Osteoblast (primary cell): ENCODE results near the gene GAST. TPM values are rescaled to one million over a fixed set of nuclear protein-coding genes. Genes with fewer than 3 reads are reported as not detected.

Experiments used
- DNase-seq: peaks from one replicate; pipeline ENCODE4 v3.0.0; 2011; ENCODE audit warnings: low spot score, mixed read lengths; ENCODE audit not compliant: insufficient read length; ENCODE audit errors: missing footprints
- H2AFZ ChIP-seq: 2 replicates; pipeline ENCODE4 v1.6.0; 2011; ENCODE audit warnings: mild to moderate bottlenecking, low read length
- H3K27ac ChIP-seq: 2 replicates; pipeline ENCODE4 v1.5.1; 2011; ENCODE audit warnings: mild to moderate bottlenecking, low read depth, low read length, moderate library complexity
- H3K27me3 ChIP-seq: 2 replicates; pipeline ENCODE4 v1.6.0; 2012; ENCODE audit warnings: mild to moderate bottlenecking, control low read depth, inconsistent platforms, low read length, moderate library complexity; ENCODE audit not compliant: insufficient read depth
- H3K36me3 ChIP-seq: 2 replicates; pipeline ENCODE4 v1.5.1; 2011; ENCODE audit warnings: mild to moderate bottlenecking, low read length, control low read depth, moderate library complexity; ENCODE audit not compliant: insufficient read depth
- H3K4me1 ChIP-seq: 2 replicates; pipeline ENCODE4 v1.5.1; 2011; ENCODE audit warnings: mild to moderate bottlenecking, low read length, control low read depth, moderate library complexity; ENCODE audit not compliant: insufficient read depth
- H3K4me2 ChIP-seq: 2 replicates; pipeline ENCODE4 v1.6.0; 2011; ENCODE audit warnings: mild to moderate bottlenecking, low read length; ENCODE audit not compliant: insufficient read depth
- H3K4me3 ChIP-seq: fragments of 200-600 bp; sonication (generic); 3 replicates; pipeline ENCODE4 v1.5.1; 2012; ENCODE audit warnings: mild to moderate bottlenecking, low read length, inconsistent platforms; ENCODE audit not compliant: insufficient read depth
- H3K79me2 ChIP-seq: 2 replicates; pipeline ENCODE4 v1.6.0; 2012; ENCODE audit warnings: mild to moderate bottlenecking, low read length, control low read depth, inconsistent platforms; ENCODE audit not compliant: insufficient read depth
- H3K9me3 ChIP-seq: 2 replicates; pipeline ENCODE4 v1.5.1; 2011; ENCODE audit warnings: low read depth, low read length, control low read depth
- H4K20me1 ChIP-seq: 2 replicates; pipeline ENCODE4 v1.6.0; 2012; ENCODE audit warnings: mild to moderate bottlenecking, low read length, control low read depth; ENCODE audit not compliant: insufficient read depth
- total RNA-seq: library from RNA; depleted of rRNA; stranded (reverse); fragments of >200 nt; gene quantifications from 2 replicates; pipeline ENCODE4 v1.2.3, GENCODE V29; 2012
- TF ChIP-seq, protein P1 (sequence below): IDR thresholded peaks from 2 replicates; pipeline ENCODE4 v1.5.1; 2011; ENCODE audit warnings: mild to moderate bottlenecking, low read depth, low read length, moderate library complexity; ENCODE audit errors: extremely low read depth

The GAST gene
- total RNA-seq, 1 donor, result not detected

DNA sequence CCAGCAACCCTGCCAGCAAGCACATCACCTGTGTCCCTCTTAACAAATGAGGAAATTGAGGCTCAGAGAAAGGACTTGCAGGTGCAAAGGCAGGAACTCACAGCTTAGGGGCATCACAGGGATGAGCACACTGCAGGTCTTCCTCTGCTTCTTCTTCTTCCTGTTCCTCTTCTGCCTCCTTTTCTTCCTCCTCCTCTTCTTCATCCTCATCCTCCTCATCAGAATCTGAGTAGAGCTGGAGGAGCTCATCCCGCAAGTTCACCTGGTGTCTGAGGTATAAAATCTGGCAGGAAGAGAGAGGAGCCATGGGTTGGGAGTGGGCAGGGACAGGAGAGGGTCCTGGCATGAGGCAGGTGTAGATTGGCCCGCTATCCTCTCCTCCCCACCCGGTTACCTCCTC, 19.7 kb downstream of the GAST start:
- H4K20me1 ChIP-seq, result no peaks in the 10 kb centered on the region
- no peak for DNase-seq
- H3K9me3 ChIP-seq, result no peaks in the 10 kb centered on the region
- H3K36me3 ChIP-seq, result no peaks in the 10 kb centered on the region
- H3K79me2 ChIP-seq, result no peaks in the 10 kb centered on the region
- H3K4me3 ChIP-seq, result no peak overlapping the region
- H3K4me2 ChIP-seq, result no peak overlapping the region
- H3K27me3 ChIP-seq, result peaks cover 54% of the 10 kb centered on the region
- H3K4me1 ChIP-seq, result peaks cover 4% of the 10 kb centered on the region
- TF ChIP-seq, protein P1, sequence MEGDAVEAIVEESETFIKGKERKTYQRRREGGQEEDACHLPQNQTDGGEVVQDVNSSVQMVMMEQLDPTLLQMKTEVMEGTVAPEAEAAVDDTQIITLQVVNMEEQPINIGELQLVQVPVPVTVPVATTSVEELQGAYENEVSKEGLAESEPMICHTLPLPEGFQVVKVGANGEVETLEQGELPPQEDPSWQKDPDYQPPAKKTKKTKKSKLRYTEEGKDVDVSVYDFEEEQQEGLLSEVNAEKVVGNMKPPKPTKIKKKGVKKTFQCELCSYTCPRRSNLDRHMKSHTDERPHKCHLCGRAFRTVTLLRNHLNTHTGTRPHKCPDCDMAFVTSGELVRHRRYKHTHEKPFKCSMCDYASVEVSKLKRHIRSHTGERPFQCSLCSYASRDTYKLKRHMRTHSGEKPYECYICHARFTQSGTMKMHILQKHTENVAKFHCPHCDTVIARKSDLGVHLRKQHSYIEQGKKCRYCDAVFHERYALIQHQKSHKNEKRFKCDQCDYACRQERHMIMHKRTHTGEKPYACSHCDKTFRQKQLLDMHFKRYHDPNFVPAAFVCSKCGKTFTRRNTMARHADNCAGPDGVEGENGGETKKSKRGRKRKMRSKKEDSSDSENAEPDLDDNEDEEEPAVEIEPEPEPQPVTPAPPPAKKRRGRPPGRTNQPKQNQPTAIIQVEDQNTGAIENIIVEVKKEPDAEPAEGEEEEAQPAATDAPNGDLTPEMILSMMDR, result no peak
- H2AFZ ChIP-seq, result no peak overlapping the region
- H3K27ac ChIP-seq, result no peak overlapping the region

DNA sequence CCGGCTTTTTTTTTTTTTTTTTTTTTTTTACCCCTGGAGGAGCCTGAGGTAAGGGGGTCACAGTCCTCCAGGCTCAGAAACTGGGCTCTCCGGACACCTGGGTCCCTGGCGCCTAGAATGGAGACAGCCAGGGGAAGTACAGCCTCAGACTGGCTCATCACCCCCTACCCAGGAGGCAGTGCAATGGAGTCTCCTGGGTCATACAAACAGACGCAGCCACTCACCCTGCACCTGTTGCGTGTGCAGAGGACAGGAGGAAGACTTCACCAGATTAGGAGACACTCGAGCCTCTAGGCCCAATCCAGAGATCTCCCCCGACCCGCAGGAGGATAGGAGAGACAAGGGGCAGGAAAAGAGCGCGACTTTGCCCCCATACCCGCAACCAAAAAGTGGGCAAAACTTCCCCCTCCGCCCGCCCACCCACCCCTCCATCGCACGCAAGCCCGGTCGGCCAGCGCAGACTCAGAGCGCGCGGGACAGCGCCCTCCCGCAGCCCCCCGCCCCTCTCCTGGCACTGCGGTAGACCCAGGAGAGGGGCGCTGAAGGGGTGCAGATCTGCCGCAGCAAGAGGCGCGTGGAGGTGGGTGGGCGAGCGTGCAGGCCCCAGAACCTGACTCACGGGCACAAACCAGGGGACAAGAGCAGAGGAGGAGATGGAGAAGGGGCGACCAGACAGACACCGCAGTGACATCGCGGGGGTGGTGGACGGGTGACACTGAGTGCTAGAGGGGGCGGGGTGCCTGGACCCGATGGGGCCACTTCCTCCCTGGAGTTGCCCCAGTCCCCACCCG, 21.4 kb downstream of the GAST start:
- Histone ChIP-seq H3K9me3 (no peaks in the 10 kb centered on the region), H3K36me3 (no peaks in the 10 kb centered on the region), H4K20me1 (no peaks in the 10 kb centered on the region), H3K4me2 (no peak overlapping the region), H3K4me1 (peaks cover 7% of the 10 kb centered on the region), H3K27me3 (peaks cover 64% of the 10 kb centered on the region), H3K79me2 (no peaks in the 10 kb centered on the region), H2AFZ (no peak overlapping the region), H3K27ac (no peak overlapping the region), H3K4me3 (no peak overlapping the region)
- TF ChIP-seq, protein P1, result no peak
- DNase-seq, result peak; percentile 63

DNA sequence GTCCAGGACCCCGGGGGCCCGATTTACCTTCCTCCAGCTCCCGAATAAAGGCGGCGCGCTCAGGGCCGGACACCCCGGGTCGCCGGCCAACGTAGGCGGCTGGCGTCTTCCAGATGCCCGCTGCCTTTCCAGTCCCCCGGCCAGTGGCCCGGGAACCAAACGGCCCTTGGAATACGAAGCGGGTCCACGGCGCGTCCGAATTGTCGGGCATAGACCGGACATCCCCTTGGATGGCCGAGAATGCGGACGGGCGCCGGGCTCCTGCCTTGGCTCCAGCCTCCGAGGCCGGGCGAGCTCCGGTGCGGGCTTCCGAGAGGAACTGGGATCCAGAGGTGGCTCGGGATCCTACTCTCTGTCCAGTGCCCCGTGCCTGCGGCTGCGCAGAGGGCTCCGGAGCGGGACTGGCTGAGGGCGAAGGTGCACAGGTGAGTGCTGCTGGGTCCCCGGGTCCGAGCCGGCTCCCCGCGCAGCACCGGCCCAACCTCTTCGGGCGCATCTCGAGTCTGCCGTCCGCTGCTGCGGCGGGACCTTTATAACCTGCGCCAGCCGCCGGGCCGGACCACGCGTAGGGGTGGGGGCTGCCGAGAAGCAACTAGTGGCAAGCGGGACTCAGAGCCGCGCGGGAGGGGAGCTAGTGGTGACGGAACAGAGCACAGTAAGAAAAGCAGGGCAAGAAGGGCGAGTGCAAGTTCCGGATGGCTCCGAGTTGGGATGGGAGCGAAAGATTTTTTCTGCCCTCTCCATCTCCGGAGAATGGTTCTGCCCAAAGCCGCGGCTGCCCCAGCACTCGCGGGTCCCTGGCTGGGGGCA, 22.2 kb downstream of the GAST start, which contains the start of gene HAP1:
Gene HAP1 (minus strand): TSS at position 505 of the 810 bp plus-strand sequence. CDS start 9 bp downstream, at position 496.
- DNase-seq, result peak; percentile 89
- TF ChIP-seq, protein P1, result no peak

DNA sequence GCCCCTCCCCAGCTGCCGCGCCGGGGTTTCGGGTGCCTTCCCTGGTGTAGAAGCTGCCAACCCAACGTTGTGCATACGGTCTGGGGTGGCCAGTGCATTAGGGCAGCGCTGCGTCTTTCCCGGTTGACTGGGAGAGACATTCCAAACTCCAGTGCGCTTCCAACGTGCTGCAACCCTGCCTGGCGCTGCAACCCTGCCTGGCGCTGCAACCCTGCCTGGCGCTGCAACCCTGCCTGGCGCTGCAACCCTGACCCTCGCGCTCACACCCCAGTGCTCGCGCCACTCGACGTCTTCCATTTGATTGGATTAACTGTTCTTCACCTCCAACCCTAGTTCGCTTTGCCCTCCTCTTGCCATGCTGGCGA, 22.8 kb downstream of the GAST start:
- Histone ChIP-seq H3K27me3 (peaks cover 64% of the 10 kb centered on the region), H2AFZ (peak overlapping the region; percentile 51)
- peak; percentile 70 for DNase-seq

More for the DNA sequence above, 22.2 kb downstream of the GAST start, which contains the start of gene HAP1:
- Histone ChIP-seq H3K4me3 (peak within 1 kb of the TSS; percentile 53), H4K20me1 (no peaks in the 10 kb centered on the region), H3K9me3 (no peaks in the 10 kb centered on the region), H3K79me2 (no peaks in the 10 kb centered on the region), H3K4me1 (peaks cover 7% of the 10 kb centered on the region), H3K4me2 (peak within 1 kb of the TSS; percentile 59), H2AFZ (peak within 1 kb of the TSS; percentile 51), H3K27ac (no peak within 1 kb of the TSS), H3K27me3 (peaks cover 64% of the 10 kb centered on the region), H3K36me3 (no peaks in the 10 kb centered on the region)

More for the DNA sequence above, 22.8 kb downstream of the GAST start:
- H3K27ac ChIP-seq, result no peak overlapping the region
- peak overlapping the region; percentile 59 for H3K4me2 ChIP-seq
- no peaks in the 10 kb centered on the region for H3K9me3 ChIP-seq
- peaks cover 10% of the 10 kb centered on the region for H3K4me1 ChIP-seq
- TF ChIP-seq, protein P1, result no peak
- H3K36me3 ChIP-seq, result no peaks in the 10 kb centered on the region
- no peaks in the 10 kb centered on the region for H3K79me2 ChIP-seq
- H3K4me3 ChIP-seq, result peak overlapping the region; percentile 53
- H4K20me1 ChIP-seq, result no peaks in the 10 kb centered on the region
